Loucy (cell line): ENCODE results near the gene SLC6A6.

Experiments used
- EZH2phosphoT487 ChIP-seq: fragments of 200-600 bp; IDR thresholded peaks from 2 replicates; pipeline ENCODE4 v1.6.1; 2018; ENCODE audit warnings: antibody characterized with exemption, mild to moderate bottlenecking, moderate library complexity, borderline replicate concordance
- TF ChIP-seq, protein P1 (sequence below): fragments of 200-600 bp; sonication (generic); conservative IDR thresholded peaks from 2 replicates; pipeline ENCODE4 v1.5.1; 2014; ENCODE audit warnings: mild to moderate bottlenecking, antibody characterized with exemption, low read length

DNA sequence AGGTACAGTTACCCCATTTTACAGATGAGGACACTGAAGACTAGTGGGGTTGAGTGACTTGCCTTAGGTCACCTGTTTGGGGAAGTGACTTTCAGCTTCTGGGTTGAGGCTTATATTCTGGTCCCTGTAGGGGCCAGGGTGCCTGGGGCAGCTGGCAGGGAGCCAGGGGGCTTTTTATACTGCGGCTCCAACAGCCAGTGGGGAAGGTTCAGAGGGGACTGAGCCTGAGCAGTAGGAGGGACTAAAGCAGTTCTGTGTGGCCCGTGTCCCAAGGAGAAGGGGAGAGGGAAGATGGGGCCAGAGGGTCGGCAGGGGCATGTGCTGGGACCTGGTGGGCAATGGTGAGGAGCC is 37.7 kb downstream of the SLC6A6 start:
- no peak for TF ChIP-seq EZH2phosphoT487
- TF ChIP-seq, protein P1, sequence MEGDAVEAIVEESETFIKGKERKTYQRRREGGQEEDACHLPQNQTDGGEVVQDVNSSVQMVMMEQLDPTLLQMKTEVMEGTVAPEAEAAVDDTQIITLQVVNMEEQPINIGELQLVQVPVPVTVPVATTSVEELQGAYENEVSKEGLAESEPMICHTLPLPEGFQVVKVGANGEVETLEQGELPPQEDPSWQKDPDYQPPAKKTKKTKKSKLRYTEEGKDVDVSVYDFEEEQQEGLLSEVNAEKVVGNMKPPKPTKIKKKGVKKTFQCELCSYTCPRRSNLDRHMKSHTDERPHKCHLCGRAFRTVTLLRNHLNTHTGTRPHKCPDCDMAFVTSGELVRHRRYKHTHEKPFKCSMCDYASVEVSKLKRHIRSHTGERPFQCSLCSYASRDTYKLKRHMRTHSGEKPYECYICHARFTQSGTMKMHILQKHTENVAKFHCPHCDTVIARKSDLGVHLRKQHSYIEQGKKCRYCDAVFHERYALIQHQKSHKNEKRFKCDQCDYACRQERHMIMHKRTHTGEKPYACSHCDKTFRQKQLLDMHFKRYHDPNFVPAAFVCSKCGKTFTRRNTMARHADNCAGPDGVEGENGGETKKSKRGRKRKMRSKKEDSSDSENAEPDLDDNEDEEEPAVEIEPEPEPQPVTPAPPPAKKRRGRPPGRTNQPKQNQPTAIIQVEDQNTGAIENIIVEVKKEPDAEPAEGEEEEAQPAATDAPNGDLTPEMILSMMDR: no peak
